GM12878 (cell line): ENCODE data around the gene DGKB. TPM values are rescaled to one million over a fixed set of nuclear protein-coding genes. Genes with fewer than 3 reads are reported as not detected.

Experiments
- ATAC-seq: fragments of 200-7000 bp; cut with Tn5 transposase; 3 replicates; pipeline ENCODE4 v1.9.1; 2020; ENCODE audit warnings: mild to moderate bottlenecking, moderate library complexity
- BruUV-seq: library from RNA; stranded (reverse); fragments of 400-500 nt; replicated peaks from 2 replicates; lab custom pipeline; 2021; lab: Mats Ljungman, UMichigan
- CTCF ChIA-PET: fragments of 300-600 bp; sonication (Branson Sonifier 250); formaldehyde crosslinking; extraction: SDS; loops from one replicate; lab custom pipeline; 2021; ENCODE audit warnings: inconsistent platforms; lab: Yijun Ruan, JAX
- POLR2A ChIA-PET: fragments of 350-600 bp; formaldehyde crosslinking; extraction: SDS; loops from one replicate; lab custom pipeline; 2021; ENCODE audit warnings: inconsistent platforms; lab: Charles Lee
- RAD21 ChIA-PET: fragments of 300-600 bp; sonication (Branson Sonifier 250); formaldehyde crosslinking; loops from one replicate; lab custom pipeline; 2023; ENCODE audit warnings: antibody characterized with exemption; ENCODE audit not compliant: unreplicated experiment; lab: Charles Lee
- SMC1A ChIA-PET: fragments of 300-600 bp; sonication (Branson Sonifier 250); formaldehyde crosslinking; loops from one replicate; lab custom pipeline; 2023; ENCODE audit not compliant: unreplicated experiment, uncharacterized antibody; lab: Charles Lee
- DNase-seq: peaks from one replicate; pipeline ENCODE4 v3.0.0-alpha.2; 2011; ENCODE audit warnings: low read depth, low spot score
- FAIRE-seq: peaks from 3 replicates; lab custom pipeline; 2011; peaks lifted over from hg19 to GRCh38; lab: Jason Lieb, UNC
- H2AFZ ChIP-seq: 2 replicates; pipeline ENCODE4 v1.6.0; 2011; ENCODE audit warnings: low read depth, low read length, control low read depth; ENCODE audit not compliant: control insufficient read depth
- H3K27ac ChIP-seq: 2 replicates; pipeline ENCODE4 v1.5.1; 2011; ENCODE audit warnings: control low read depth; ENCODE audit not compliant: control insufficient read depth, insufficient read depth
- H3K27me3 ChIP-seq, 2 experiments: replicated peaks in 1 of 2; 2 replicates each; pipeline versions ENCODE4 v1.6.0 to v1.6.1; 2011; ENCODE audit warnings: low read length in 1 of 2; ENCODE audit not compliant: control insufficient read depth in 2 of 2, insufficient read depth in 2 of 2
- H3K36me3 ChIP-seq, 2 experiments: 2 replicates each; pipeline ENCODE4 v1.5.1; 2011; ENCODE audit warnings: low read length in 1 of 2; ENCODE audit not compliant: control insufficient read depth in 2 of 2, insufficient read depth in 2 of 2
- H3K4me1 ChIP-seq: 2 replicates; pipeline ENCODE4 v1.6.1; 2011; ENCODE audit warnings: mild to moderate bottlenecking, low read length, moderate library complexity, mixed read lengths; ENCODE audit not compliant: control insufficient read depth, insufficient read depth
- H3K4me2 ChIP-seq: 2 replicates; pipeline ENCODE4 v1.6.0; 2011; ENCODE audit warnings: control low read depth; ENCODE audit not compliant: control insufficient read depth, insufficient read depth
- H3K4me3 ChIP-seq: fragments of 200-600 bp; sonication (generic); 2 replicates; pipeline ENCODE4 v1.5.1; 2016
- H3K79me2 ChIP-seq: 2 replicates; pipeline ENCODE4 v1.6.0; 2011; ENCODE audit warnings: low read length; ENCODE audit not compliant: control insufficient read depth, insufficient read depth
- H3K9ac ChIP-seq: 2 replicates; pipeline ENCODE4 v1.8.0; 2011; ENCODE audit warnings: low read length, control low read depth, mixed read lengths; ENCODE audit not compliant: control insufficient read depth, insufficient read depth
- H3K9me3 ChIP-seq: replicated peaks from 3 replicates; pipeline ENCODE4 v1.5.1; 2011; ENCODE audit warnings: mild to moderate bottlenecking, low read length; ENCODE audit not compliant: control insufficient read depth, insufficient read depth
- H4K20me1 ChIP-seq: 2 replicates; pipeline ENCODE4 v1.6.0; 2011; ENCODE audit not compliant: control insufficient read depth, insufficient read depth
- BACH1 ChIP-seq: fragments of 450-650 bp; IDR thresholded peaks from 2 replicates; pipeline ENCODE4 v1.6.1; 2017; ENCODE audit warnings: mild to moderate bottlenecking, borderline replicate concordance
- BCL11A ChIP-seq: IDR thresholded peaks from 2 replicates; pipeline ENCODE4 v1.6.1; 2011; ENCODE audit warnings: low read depth, low read length
- BHLHE40 ChIP-seq, 2 experiments: fragments of 450-650 bp in 1 of 2; IDR thresholded peaks; 2 replicates each; pipeline ENCODE4 v1.6.1; 2011 to 2017; ENCODE audit warnings: low read depth in 2 of 2, borderline replicate concordance in 1 of 2, improper control_type of control experiment in 1 of 2, low read length in 1 of 2, mild to moderate bottlenecking in 1 of 2
- EP300 ChIP-seq, 2 experiments: fragments of 150-350 bp in 1 of 2; IDR thresholded peaks; 2 replicates each; pipeline ENCODE4 v1.6.1; 2011 to 2012; ENCODE audit warnings: low read depth in 2 of 2, low read length in 2 of 2, borderline replicate concordance in 1 of 2, improper control_type of control experiment in 1 of 2, inconsistent platforms in 1 of 2; ENCODE audit not compliant: control insufficient read depth in 1 of 2
- KAT2A ChIP-seq: conservative IDR thresholded peaks from 2 replicates; pipeline ENCODE4 v1.6.1; 2011; ENCODE audit warnings: low read depth, low read length; ENCODE audit not compliant: control insufficient read depth
- MTA3 ChIP-seq: IDR thresholded peaks from 2 replicates; pipeline ENCODE4 v1.6.1; 2012; ENCODE audit warnings: low read length, inconsistent platforms, borderline replicate concordance
- SMAD5 ChIP-seq: IDR thresholded peaks from 2 replicates; pipeline ENCODE4 v1.6.1; 2016; ENCODE audit warnings: antibody characterized with exemption, low read depth
- SREBF1 ChIP-seq: IDR thresholded peaks from 2 replicates; pipeline ENCODE4 v1.6.1; 2012; ENCODE audit warnings: mild to moderate bottlenecking, low read length
- YBX1 ChIP-seq: fragments of 450-650 bp; IDR thresholded peaks from 2 replicates; pipeline ENCODE4 v1.6.1; 2016; ENCODE audit warnings: antibody characterized with exemption
- WGBS: methylation state at CpG from one replicate; pipeline ENCODE4 v1.1.6; 2016; ENCODE audit warnings: low lambda C conversion rate; ENCODE audit not compliant: insufficient replicate concordance, insufficient coverage; ENCODE audit errors: missing lambda C conversion rate; 5-methylcytosine and 5-hydroxymethylcytosine counted together
- in situ Hi-C: fragments of 300-500 bp; cut with MboI; formaldehyde crosslinking; loops from 9 replicates; pipeline ENCODE4 v1.14.3; 2018; ENCODE audit warnings: mixed read lengths
- intact Hi-C: fragments of 100-400 bp; cut with micrococcal nuclease; formaldehyde crosslinking; loops from one replicate; pipeline ENCODE4 v1.14.2; 2022; ENCODE audit not compliant: unreplicated experiment
- polyA plus RNA-seq, 11 experiments: library from polyadenylated mRNA; depleted of rRNA in 4 of 11; unstranded in 6 of 11; stranded (reverse) in 5 of 11; fragments of >200 nt; fragmentation: Nextera tagmentation in 4 of 11; fragmentation: Illumina TruSeq in 1 of 11; extraction: Ambion mirVana in 4 of 11; extraction: Trizol in 1 of 11; gene quantifications; 1 replicate in 1 of 11; 2 replicates in 10 of 11; pipeline versions ENCODE4 v1.2.1 to v1.2.3, GENCODE V29; 2011 to 2016; ENCODE audit warnings: inconsistent platforms in 2 of 11, missing spikeins in 2 of 11, low read depth in 1 of 11
- total RNA-seq, 4 experiments: library from RNA; depleted of rRNA in 3 of 4; stranded (reverse); fragments of >200 nt in 3 of 4; fragmentation: Illumina TruSeq in 1 of 4; extraction: Trizol in 1 of 4; gene quantifications; 2 replicates each; pipeline versions ENCODE4 v1.2.1 to v1.2.3, GENCODE V29; 2013 to 2021
- TF ChIP-seq, protein P1 (sequence below): fragments of 450-650 bp; IDR thresholded peaks from 2 replicates; pipeline ENCODE4 v1.6.1; 2017; ENCODE audit warnings: mild to moderate bottlenecking, low read depth, inconsistent platforms; ENCODE audit not compliant: poor library complexity, severe bottlenecking
- TF ChIP-seq, protein P2 (sequence below): fragments of 450-650 bp; IDR thresholded peaks from 2 replicates; pipeline ENCODE4 v1.6.1; 2014; ENCODE audit warnings: mild to moderate bottlenecking
- TF ChIP-seq, protein P3 (sequence below): fragments of 450-650 bp; IDR thresholded peaks from 2 replicates; pipeline ENCODE4 v1.6.1; 2017; ENCODE audit warnings: low read depth, mild to moderate bottlenecking, moderate library complexity
- TF ChIP-seq, protein P4 (sequence below): IDR thresholded peaks from 2 replicates; pipeline ENCODE4 v1.6.1; 2011; ENCODE audit warnings: low read depth, mild to moderate bottlenecking, low read length, moderate library complexity, borderline replicate concordance; ENCODE audit errors: extremely low read depth

DGKB gene
- total and polyA plus RNA-seq, 10 of the 15 experiments (the other 5 are each of a cell fraction or from before 2014, with no cell fraction given): 0.02 to 0.10 (median 0.04) TPM; not detected in 6

DNA sequence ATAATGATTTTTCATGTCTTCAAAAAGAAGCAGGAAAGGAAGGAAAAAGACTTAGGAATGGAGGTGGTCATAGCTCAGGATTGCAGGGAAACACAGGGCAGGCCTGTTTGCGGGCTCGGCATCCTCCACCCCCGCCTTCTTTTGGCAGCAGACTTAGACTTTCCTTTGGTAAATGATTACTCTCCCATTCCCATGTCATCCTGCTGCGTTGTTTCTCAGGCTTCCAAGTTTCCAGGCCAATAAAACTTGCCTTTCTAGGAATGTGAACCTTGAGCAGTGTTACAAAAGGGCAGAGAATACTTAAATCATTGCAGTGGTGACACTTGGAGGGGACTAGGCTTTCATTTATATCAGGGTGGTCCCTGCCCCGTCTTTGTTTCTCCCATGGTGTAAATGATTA, 34.0 kb upstream of the DGKB start:
- POLR2A ChIA-PET: no interaction called here
- intact Hi-C loops (no loop called here), in situ Hi-C loops (no loop called here)
- Histone ChIP-seq H3K4me1 (no peaks in the 10 kb centered on the region), H3K27ac (no peak overlapping the region), H3K4me2 (no peak overlapping the region), H3K9ac (no peak overlapping the region), H3K4me3 (no peak overlapping the region), H3K36me3 (no peaks in the 10 kb centered on the region), H3K79me2 (no peaks in the 10 kb centered on the region), H2AFZ (no peak overlapping the region), H4K20me1 (no peaks in the 10 kb centered on the region), H3K9me3 (no peaks in the 10 kb centered on the region), H3K27me3 (no peaks in the 10 kb centered on the region)
- 18% methylated on average over 5 of the region's 5 CpGs for WGBS
- no TSS peak for BruUV-seq
- DNase-seq (no peak), FAIRE-seq (no peak), ATAC-seq (no peak)
- SMC1A ChIA-PET: no interaction called here
- RAD21 ChIA-PET: no interaction called here
- TF ChIP-seq EP300 (IDR thresholded peaks at IDR 0.05; ENCODE audit: borderline replicate concordance in 1 of 2, control insufficient read depth in 1 of 2, low read depth in 2 of 2, low read length in 2 of 2) (no peak), KAT2A (no peak), SMAD5 (no peak)
- TF ChIP-seq, protein P1, sequence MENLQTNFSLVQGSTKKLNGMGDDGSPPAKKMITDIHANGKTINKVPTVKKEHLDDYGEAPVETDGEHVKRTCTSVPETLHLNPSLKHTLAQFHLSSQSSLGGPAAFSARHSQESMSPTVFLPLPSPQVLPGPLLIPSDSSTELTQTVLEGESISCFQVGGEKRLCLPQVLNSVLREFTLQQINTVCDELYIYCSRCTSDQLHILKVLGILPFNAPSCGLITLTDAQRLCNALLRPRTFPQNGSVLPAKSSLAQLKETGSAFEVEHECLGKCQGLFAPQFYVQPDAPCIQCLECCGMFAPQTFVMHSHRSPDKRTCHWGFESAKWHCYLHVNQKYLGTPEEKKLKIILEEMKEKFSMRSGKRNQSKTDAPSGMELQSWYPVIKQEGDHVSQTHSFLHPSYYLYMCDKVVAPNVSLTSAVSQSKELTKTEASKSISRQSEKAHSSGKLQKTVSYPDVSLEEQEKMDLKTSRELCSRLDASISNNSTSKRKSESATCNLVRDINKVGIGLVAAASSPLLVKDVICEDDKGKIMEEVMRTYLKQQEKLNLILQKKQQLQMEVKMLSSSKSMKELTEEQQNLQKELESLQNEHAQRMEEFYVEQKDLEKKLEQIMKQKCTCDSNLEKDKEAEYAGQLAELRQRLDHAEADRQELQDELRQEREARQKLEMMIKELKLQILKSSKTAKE: no peak
- CTCF ChIA-PET: no interaction called here

DNA sequence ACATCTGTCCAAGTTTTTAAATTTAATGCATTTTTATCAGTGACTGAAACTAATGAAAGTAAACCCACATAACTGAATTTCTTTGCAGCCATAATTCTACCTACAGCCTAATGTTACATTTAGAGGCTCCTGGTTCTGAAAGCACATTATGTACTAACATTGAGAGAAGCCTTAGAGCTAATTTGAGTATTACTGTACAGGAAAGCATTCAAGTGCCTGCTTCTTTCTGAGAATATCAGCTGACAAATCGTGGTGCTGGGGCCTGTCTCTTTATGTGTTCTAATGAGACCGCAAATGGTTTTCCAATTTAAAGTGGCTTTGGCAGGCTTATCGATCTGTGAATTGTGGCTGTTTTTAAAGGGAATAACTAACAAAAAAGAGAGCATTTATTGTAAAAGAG, 32.3 kb upstream of the DGKB start:
- in situ Hi-C loops: no loop called here
- no peak overlapping the region for H3K27ac ChIP-seq
- no peak for TF ChIP-seq SREBF1
- no peak for TF ChIP-seq YBX1
- no peak for TF ChIP-seq BCL11A
- TF ChIP-seq BACH1: no peak
- TF ChIP-seq, protein P2, sequence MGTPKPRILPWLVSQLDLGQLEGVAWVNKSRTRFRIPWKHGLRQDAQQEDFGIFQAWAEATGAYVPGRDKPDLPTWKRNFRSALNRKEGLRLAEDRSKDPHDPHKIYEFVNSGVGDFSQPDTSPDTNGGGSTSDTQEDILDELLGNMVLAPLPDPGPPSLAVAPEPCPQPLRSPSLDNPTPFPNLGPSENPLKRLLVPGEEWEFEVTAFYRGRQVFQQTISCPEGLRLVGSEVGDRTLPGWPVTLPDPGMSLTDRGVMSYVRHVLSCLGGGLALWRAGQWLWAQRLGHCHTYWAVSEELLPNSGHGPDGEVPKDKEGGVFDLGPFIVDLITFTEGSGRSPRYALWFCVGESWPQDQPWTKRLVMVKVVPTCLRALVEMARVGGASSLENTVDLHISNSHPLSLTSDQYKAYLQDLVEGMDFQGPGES: no peak
- TF ChIP-seq BHLHE40 (IDR thresholded peaks at IDR 0.05; ENCODE audit: borderline replicate concordance in 1 of 2, low read depth in 2 of 2, low read length in 1 of 2): no peak
- TF ChIP-seq, protein P3, sequence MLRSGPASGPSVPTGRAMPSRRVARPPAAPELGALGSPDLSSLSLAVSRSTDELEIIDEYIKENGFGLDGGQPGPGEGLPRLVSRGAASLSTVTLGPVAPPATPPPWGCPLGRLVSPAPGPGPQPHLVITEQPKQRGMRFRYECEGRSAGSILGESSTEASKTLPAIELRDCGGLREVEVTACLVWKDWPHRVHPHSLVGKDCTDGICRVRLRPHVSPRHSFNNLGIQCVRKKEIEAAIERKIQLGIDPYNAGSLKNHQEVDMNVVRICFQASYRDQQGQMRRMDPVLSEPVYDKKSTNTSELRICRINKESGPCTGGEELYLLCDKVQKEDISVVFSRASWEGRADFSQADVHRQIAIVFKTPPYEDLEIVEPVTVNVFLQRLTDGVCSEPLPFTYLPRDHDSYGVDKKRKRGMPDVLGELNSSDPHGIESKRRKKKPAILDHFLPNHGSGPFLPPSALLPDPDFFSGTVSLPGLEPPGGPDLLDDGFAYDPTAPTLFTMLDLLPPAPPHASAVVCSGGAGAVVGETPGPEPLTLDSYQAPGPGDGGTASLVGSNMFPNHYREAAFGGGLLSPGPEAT: no peak
- TF ChIP-seq, protein P4, sequence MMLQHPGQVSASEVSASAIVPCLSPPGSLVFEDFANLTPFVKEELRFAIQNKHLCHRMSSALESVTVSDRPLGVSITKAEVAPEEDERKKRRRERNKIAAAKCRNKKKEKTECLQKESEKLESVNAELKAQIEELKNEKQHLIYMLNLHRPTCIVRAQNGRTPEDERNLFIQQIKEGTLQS: no peak
- TF ChIP-seq MTA3: no peak

More for the DNA sequence above, 32.3 kb upstream of the DGKB start:
- Histone ChIP-seq H3K4me1 (no peaks in the 10 kb centered on the region), H3K27me3 (no peaks in the 10 kb centered on the region), H4K20me1 (no peaks in the 10 kb centered on the region), H3K36me3 (no peaks in the 10 kb centered on the region), H3K9ac (no peak overlapping the region), H3K4me3 (no peak overlapping the region), H3K4me2 (no peak overlapping the region), H3K79me2 (no peaks in the 10 kb centered on the region), H3K9me3 (no peaks in the 10 kb centered on the region), H2AFZ (no peak overlapping the region)
- ChIA-PET POLR2A (no interaction called here), RAD21 (no interaction called here), SMC1A (no interaction called here), CTCF (no interaction called here)
- intact Hi-C loops: no loop called here
- no peak for DNase-seq
- ATAC-seq: no peak
- no peak for FAIRE-seq
- no TSS peak for BruUV-seq
- WGBS: 19% methylated on average over 3 of the region's 3 CpGs
